HG03558 (cell line): ENCODE measurements around the gene EPN1.

ENCODE experiments used
- ATAC-seq: cut with Tn5 transposase; IDR thresholded peaks from one replicate; pipeline ENCODE4 v1.9.1; 2021; ENCODE audit warnings: moderate number of reproducible peaks; ENCODE audit not compliant: unreplicated experiment; ENCODE audit errors: extremely low read depth

EPN1 gene

GRCh38 chr19:55676889-55677505 lies 2.0 kb downstream of the EPN1 start:
- no peak for ATAC-seq

DNA sequence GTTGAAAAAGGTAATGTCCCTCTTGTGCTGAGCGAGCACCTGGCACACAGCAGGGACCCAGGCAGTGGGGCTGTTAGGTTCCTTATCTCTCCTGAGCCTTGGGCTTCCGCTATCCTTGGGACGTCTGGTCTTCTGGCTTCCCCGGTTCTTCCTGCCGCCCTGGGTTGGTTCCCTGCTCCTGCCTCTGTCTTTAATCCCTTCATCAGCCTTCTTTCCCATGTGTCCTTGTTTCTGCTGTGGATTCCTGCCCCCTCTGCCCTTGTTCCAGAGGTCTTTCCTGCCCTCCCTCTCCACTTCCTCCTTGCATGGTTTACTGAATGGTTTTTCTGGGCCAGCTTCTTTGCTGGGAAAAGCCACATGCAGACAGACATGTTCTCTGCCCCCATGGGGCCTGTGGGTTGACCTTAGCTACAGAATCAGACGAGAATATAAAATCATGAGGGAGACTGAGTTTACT lies 2.6 kb downstream of the EPN1 start:
- no peak for ATAC-seq

- peak; percentile 46 for ATAC-seq
Observed at GRCh38 chr19:55678121-55678671, 3.2 kb downstream of the EPN1 start.

- no peak for ATAC-seq
Observed at GRCh38 chr19:55679343-55680257, 4.6 kb downstream of the EPN1 start.

GRCh38 chr19:55680339-55681130 lies 5.5 kb downstream of the EPN1 start:
- no peak for ATAC-seq

DNA sequence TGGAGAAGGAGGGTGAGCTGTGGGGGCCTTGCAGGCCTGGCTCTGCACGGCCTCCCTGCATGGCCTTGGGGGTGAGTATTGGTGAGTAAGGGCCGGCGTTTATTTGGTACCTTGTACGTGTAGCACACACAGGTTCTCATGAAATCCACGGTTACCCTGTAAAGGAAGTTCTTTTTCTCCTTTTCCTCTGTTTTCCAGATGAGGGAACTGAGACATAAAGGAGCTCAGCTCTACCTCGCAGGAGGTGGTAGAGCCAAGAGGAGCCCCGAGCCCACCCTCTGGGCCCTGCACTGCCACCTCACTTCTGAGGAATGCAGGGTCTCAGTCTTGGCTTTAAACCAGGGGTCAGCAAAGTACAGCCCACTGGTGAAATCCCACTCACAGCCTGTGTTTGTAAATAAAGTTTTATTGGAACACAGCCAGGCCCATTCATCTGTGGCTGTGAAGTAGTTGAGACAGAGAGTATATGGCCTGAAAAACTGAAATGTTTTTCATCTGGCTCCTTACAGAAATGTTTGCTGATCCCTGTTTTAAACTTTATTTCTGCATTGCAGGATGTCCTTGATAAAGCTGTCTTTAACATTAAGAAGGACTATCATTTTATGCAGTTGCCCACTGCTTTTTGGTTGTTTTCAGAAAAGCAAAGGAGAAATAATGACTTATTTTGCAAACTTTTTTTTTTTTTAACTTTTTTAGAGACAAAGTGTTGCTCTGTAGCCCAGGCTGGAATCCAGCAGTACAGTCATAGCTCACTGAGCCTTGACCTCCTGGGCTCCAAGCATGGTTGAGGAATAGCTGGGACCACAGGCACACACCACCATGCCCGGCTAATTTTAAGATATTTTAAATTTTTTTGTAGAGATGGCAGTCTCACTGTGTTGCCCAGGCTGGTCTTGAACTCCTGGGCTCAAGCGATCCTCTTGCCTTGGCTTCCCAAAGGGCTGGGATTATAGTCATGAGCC lies 6.4 kb downstream of the EPN1 start:
- ATAC-seq: no peak

DNA sequence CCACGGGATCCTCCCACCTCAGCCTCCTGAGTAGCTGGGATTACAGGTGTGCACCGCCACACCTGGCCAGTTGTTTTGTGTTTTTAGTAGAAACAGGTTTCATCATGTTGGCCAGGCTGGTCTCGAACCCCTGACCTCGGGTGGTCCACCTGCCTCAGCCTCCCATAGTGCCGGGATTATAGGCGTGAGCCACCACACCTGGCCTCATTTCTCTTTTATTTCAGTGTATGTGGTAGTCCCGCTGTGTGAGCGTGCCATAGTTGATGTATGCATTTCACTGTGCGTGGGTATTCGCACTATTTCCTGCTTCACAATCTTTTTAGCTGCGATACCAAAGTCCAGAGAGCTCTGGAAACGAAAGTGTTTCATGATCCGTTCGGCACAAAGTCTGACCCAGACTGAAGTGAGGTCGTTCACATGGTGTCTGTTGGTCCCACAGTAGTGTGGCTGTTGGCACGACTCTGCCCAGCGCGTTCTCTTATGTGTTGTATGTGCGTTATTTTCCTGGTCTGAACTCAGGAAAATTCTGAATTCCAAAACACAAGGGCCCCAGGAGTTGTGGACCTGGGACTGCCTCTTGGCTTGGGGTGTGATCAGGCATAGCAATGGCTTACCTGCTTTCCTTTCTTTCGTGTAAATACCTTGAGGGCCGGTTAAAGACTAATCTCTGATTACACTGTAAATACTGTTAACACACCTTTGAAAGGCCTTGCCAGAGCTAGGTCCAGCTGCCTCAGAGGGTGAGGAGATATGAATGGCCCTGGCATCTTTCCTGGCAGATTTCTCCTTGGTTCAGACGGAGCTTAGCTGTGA lies 8.6 kb downstream of the EPN1 start:
- no peak for ATAC-seq

DNA sequence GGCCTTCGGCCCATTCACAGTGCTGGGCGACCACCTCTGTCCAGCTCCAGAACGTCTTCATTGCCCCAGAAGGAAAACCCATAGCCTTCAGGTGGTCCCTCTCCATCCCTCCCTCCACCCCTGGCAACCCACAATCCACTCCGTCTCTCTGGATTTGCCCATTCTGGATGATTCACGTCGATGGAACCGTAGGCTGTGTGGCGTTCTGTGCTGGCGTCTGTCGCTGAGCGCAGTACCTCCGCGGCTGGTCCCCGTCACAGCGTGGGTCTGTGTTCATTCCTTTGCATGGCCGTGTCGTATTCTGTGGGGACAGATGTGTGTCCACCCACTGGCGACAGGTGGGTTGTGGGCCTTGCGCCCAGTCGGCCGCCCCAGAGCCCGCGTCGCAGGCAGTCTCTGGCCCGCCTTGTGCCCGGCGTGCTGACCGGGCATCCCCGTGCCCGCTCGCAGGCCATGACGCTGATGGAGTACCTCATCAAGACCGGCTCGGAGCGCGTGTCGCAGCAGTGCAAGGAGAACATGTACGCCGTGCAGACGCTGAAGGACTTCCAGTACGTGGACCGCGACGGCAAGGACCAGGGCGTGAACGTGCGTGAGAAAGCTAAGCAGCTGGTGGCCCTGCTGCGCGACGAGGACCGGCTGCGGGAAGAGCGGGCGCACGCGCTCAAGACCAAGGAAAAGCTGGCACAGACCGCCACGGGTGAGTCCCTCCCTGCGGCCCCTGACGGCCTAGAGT lies 10.1 kb downstream of the EPN1 start:
- ATAC-seq: no peak

DNA sequence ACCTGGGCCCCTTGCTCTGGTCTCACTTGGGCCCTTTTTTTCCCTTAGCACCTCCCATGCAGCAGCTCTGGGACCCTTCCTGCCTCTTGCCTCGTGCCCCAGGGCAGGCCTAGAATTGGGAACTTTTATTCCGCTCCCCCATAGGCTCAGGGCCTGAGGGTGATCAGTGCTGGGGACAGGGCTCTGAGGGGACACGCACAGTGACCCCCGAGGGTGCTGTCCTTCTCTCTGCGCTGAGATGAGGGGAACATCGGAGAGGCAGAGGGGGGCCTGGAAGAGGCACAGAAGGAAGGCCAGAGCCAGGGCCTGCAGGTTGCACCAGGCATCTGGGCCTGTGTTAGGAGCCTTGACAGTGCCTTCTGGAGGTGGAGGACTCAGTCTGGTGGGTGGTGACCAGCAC lies 10.8 kb downstream of the EPN1 start:
- ATAC-seq: no peak

DNA sequence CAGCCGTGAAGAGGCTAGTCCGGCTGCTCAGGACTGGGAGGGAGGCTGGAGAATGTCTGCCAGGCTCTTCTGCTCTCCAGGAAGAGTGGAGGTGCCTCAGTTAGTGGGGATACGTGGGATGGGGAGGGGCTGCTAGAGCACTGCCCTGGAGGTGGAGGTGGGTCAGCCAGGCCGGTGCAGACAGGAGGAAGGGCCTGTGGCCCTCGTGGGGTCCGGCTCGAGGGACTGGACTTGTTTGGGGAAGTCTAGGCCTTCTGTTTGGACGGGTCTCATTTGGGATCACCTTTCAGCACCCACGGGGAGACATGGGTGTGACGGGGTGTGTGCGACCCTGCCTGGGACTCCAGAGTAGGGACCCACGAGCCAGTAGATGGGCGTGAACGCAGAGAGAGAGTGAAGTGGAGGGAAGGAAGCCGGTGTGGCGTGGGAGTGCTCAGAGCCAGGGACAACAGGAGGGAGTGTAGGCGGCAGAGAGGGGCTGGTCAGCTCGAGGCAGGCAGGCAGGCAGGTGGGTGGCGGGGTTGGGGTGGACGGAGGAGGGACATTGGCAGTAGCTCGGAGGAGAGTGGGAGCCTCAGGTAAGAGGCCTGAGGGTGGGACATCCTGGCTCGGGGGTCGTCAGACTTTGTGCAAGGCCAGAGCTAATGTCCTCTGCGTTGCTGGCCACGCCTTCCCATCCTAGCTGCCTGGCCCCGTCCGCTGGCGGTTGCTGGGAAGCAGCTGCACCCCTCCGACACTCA lies 11.5 kb downstream of the EPN1 start:
- no peak for ATAC-seq

GRCh38 chr19:55687281-55688201 lies 12.5 kb downstream of the EPN1 start:
- ATAC-seq: no peak

- no peak for ATAC-seq
Observed at GRCh38 chr19:55688422-55689218, 13.6 kb downstream of the EPN1 start.

GRCh38 chr19:55689411-55690108 lies 14.5 kb downstream of the EPN1 start:
- ATAC-seq: no peak

- no peak for ATAC-seq
Observed at GRCh38 chr19:55690109-55690768, 15.2 kb downstream of the EPN1 start.
